NCI-H1417 (cell line): Measurements from ENCODE around the gene ZNF41.
A peak's percentile ranks its signal among the peaks of the same experiment; 100 is the strongest.
"Not testable (repeated sequence)": the region's sequence is repeated elsewhere in the genome, so short reads cannot be mapped to it uniquely, and the experiment has no call there.

Experiments used
- DNase-seq, 3 experiments: peaks; one replicate each; lab custom pipeline; 2025; lab: John Stamatoyannopoulos, UW

Gene ZNF41

DNA sequence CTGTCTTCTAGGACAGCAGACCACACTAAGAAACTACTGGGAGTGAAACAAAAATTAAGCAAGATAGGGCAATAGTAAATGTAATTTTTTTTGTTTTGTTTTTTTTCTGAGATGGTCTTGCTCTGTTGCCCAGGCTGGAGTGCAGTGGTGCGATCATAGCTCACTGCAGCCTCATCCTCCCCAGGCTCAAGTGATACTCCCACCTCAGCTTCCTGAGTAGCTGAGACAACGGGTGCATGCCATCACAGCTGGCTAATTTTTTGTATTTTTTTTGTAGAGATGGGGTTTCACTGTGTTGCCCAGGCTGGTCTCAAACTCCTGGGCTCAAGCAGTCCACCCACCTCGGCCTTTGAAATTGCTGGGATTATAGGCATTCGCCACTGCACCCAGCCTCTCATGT, 9.1 kb upstream of the ZNF41 start:
- DNase-seq = not testable (repeated sequence)

DNA sequence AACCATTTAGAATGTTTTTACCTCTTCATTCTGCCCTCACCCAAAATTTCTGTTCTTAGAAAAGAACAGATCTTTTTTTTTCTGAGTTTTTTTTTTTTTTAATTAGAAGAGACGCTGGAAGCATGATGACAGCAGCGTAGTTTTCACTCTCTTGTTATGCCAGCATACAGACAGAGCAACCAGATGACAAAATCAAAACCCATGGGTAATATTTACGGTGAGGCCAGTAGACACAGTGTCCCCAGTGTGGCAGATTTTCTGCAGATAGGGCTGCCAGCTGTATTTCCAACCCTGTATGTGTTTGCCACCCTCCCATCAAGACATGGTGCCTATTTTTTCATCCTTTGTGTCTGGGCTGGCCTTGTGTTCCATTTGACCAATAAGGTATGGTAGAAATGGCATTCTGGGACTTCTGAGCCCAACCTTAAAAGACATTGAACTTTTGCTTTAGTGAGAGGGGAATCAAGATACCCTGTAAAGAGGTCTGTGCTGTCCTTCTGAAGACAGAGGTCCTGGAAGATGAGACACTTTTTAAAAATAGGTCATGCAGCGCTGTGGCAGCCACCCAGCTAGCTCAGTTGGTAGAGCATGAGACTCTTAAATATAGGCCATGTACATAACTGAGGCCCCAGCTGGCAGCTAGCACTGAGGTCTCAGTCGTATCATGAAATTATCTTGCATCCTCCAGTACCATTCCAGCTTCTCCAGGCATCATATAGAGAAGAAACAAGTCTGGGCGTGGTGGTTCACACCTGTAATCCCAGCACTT, 6.7 kb upstream of the ZNF41 start:
- DNase-seq = no peak

DNA sequence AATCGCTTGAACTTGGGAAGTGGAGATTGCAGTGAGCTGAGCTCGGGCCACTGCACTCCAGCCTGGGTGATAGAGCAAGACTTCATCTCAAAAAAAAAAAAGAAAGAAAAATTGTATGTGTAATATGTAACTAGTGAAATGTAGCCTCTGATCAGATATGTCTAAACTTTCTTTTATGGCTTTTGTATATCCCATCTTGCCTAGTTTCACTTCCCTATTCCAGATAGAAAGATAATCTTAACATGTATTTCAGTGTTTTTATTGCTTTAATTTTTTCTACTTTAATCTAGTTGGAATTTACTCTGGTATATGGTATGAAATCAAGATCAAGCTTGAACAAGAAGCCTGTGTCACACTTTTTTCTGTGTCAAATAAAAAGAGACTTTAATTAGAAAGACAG, 1.9 kb upstream of the ZNF41 start:
- DNase-seq = no peak

DNA sequence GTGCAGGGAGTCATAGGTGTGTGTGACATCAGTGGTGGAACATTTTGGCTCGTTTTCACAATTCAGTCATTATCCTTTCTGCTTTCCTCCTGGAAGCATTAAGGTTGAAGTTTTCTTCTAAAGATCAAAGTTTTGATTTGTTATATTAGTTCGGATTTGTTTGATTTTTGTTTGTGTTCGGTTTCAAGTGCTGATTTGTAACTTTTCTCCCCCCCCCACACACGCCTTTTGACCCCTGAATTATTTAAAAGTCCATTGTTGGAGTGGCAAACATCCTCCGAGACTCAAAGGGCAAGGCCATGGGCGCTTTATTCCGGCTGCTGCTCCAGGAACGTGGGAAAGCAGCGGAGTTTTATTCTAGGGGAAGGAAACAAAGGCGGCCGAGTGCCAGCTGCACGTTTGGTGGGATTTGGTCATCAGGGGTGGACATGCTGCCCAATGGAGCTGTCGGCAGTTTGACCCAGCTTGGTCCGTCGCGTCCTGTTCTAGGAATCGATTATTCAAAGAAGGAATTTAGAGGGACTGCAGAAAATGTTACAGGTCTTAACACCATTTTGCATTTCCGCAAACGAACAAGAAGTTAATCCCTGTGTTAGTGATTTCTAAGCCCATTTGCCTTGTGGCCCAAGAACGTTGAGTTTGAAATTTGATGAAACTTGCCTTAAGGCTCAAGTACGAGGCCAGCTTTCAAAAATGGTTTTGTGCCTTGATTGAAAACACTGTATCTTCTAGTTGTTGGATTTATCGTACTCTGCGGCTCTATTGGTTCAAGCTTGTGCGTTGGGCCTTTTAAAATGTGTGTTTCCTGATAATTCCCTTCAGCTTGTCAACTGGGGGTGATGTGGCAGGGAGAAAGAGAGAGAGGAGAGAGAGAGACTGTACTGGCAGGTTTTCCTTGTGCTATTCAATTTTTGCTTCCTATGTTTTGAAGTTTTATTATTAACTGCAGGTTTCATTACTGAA, 565 bp upstream of the ZNF41 start:
- peak in 2 of 3 experiments; percentile 56 to 76 for DNase-seq

DNA sequence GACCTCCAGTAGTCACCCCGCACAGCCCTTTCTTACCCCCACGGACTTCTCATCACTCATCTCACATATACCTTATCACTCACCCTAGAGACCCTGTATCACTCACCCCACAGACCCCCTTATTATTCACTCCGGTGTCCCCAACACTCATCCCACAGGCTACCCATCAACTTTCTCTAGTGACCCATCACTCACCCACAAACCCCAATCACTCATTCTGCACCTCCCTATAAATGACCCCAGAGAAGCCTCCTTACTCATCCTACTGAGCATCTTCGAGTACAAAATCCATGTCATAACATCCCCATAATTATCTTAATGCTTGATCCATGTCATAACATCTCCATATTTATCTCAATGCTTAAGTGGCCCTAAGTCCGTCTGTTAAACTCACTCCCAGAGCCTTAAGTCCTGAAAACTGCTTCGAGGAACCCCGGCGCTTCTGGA, 934 bp downstream of the ZNF41 start:
- no peak for DNase-seq

DNA sequence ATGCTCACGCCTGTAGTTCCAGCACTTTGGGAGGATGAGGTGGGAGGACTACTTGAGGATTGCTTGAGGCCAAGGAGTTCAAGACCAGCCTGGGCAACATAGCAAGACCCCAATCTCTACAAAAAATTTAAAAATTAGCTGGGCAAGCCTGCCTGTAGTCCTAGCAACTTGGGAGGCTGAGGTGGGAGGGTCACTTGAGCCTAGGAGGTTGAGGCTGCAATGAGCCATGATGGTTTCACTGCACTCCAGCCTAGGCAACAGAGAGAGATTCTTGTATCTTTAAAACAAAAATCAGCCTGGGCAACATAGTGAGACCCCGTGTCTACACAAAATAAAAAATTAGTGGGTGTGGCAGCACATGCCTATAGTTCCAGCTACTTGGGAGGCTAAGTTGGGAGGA, 1.9 kb downstream of the ZNF41 start:
- no peak for DNase-seq

DNA sequence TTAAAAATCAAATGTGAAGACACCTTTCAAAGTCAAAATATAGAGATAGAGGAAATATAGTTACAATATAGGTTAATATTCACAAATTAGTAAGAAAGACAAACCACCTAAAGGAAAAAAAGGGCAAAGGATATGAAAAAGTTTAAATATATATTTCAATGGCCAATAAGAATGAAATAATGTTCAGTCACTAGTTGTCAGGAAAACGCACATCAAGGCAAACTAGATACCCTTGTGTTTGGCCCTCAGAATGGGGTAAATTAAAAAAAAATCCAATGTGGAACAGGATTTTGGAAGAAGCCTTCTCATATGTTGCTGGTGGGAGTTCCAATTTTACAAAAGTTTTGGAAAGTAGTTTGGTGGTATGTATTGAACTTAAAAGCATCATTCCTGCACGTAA, 2.4 kb downstream of the ZNF41 start:
- no peak for DNase-seq

DNA sequence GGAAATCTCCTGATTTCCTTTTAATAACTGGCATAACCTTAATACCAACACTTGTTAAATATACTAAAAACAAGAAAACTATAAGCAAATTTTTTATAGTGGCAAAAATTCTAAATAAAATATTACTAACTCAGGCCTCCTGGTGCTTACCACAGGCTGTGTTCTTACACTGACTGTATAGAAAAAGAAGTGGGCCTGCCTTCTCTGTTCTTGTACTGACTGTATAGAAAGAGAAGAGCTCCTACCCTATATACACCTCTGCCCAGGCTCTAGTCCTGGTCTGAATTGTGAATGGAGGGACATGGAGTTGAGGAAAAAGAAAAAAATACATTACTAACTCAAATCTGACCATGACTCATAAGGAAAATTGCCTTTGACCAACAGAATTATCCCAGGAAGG, 7.5 kb downstream of the ZNF41 start:
- no peak for DNase-seq

DNA sequence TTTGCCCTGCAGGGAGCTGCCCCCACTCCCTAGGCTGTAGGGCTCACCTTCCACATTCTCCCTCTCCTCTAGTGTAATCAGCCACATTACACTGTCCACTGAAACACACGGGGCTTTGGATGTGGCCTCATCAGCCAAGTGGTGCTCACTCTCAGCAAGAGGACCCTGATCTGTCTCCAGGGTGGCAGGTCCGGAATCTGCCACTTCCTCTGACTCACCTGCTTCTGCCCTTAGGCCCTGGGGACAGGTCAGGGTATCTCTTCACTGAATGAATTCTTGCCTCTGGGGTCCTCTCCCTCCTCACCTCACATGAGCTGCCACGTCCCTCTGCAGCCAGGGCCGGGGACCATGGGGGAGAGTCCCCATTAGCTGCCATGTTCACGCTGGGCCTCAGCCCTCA, 15.9 kb downstream of the ZNF41 start:
- no peak for DNase-seq

DNA sequence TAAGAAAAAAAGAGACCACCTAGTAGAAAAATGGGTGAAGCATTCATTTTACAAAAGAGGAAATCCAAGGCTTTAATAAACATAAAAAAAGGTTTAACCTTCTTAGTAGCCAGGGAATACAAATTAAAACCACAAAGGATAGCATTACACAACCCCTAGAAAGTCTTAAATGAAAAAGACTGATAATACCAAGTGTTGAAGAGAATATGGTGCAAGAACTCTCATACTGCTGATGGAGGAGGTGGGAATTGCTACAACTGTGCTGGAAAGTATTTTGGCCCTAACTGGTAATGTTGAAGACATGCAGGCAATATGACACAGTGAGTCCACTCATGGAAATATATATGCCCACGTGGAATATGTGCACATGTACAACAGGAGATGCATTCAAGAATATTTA, 22.5 kb downstream of the ZNF41 start:
- no peak for DNase-seq

DNA sequence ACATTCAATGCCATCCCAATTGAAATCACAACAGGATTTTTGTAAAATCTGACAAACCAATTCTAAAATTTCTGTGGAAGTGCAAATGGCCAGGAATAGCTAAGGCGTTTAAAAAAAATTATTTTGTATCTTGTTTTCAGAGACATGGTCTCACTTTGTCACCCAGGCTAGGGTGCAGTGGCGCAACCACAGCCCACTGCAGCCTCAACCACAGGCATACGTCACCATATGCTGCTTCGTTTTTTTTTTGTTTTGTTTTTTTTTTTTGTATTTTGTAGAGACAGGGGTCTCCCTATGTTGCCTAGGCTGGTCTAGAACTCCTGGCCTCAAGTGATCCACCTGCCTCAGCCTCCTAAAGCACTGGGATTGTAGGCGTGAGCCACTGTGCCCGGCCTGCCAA, 24.5 kb downstream of the ZNF41 start:
- no peak for DNase-seq

DNA sequence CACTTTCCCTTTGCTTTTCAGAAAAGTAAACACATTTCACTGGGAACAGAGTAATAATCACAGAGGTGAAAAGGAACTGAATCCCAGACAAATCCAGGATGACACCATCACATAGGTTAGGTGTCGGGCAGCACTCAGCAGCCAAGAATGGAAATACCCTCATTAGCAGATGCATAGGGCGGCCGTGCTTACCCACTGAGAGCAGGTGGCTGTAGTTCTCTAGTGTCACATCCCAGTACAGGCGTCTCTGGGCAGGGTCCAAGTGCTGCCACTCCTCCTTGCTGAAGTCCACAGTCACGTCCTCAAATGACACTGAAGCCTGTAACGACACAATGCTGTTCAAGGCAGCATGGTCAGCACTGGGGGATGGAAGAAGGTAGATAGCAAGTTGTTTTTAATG, 26.9 kb downstream of the ZNF41 start:
- no peak for DNase-seq

DNA sequence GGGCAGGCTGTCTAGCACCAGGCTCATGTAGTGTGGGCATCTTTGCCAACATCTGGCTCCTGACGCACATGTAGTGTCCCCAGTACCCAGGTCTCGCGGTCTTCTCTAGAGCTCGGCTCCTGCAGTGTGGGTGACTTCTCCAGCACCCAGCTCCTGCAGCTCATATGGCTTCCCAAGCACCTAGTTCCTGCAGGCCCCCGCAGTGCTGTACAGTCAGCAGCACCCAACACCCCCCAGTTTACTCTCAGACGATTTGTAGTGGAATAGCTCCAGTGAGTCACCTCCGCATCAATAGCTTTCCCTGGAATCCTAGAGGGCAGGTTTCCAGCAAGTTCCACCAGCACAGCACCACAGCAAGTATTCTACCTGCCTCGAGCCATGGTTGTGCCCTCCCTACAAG, 30.9 kb downstream of the ZNF41 start:
- no peak for DNase-seq

DNA sequence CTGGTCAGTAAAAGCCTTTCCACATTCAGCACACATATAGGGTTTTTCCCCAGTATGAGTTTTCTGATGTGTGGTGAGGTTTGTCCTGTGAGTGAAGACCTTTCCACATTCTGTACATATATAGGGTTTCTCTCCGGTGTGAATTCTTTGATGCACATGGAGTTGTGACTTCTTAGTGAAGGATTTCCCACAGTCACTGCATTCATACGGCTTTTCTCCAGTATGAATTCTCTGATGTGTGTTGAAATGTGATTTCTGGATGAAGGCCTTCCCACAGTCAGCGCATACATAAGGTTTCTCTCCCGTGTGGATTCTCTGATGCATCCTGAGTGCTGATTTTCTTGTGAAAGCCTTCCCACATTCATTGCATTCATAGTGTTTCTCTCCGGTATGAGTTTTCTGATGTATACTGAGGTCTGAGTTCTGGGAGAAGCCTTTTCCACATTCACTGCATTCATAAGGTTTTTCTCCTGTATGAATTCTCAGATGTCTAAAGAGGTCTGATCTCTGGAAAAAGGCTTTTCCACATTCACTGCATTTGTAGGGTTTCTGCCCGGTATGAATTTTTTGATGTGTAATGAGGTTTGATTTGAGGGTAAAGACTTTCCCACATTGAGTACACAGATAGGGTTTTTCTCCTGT, 34.7 kb downstream of the ZNF41 start:
- DNase-seq = no peak

DNA sequence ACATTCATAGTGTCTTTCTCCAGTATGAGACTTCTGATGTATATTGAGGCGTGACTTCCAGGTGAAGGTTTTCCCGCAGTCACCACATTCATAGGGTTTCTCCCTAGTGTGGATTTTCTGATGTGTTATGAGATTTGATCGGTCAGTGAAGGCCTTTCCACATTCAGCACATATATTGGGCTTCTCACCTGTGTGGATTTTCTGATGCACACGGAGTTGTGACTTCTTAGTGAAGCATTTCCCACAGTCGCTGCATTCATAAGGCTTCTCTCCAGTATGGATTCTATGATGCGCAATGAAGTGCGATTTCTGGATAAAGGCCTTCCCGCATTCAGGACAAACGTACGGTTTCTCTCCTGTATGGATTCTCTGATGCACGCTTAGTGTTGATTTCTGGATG, 35.4 kb downstream of the ZNF41 start:
- DNase-seq = no peak

DNA sequence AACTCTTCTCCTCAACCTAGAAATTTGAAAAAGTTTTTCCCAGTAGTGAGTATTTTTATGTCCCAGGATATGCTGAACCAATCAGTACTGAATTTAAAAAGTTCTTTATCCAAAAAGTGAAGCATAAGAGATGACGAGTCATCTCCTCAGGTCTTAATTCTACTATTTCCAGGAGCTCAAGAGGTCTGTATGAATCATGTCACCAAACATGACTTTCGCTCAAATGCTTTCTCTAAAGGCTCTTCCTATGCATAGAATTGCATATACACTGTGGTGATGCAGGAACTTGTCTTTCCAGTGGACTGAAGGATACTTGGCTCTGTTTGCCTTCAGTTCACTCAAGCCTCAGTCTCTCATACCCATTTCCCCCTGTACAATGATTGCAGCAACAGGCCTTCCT, 36.1 kb downstream of the ZNF41 start:
- DNase-seq = no peak

DNA sequence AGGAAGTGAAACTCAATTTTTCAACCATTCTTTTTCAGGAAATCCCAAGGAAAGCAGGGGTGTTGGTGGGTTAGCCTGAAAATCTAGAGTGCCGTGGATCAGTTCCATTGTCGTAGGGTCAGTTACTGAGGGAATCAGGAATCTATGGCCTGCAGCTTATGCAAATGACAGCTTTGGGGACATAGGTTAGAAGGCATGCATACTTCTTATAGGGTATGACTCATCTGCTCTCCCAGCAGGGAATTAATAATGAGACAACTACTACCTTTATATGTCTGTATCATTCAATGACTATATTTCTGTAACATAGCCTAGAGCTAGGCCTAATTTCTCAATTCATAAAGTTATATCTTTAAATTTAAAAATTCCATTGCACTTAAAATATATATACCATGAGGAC, 36.6 kb downstream of the ZNF41 start:
- DNase-seq = no peak

DNA sequence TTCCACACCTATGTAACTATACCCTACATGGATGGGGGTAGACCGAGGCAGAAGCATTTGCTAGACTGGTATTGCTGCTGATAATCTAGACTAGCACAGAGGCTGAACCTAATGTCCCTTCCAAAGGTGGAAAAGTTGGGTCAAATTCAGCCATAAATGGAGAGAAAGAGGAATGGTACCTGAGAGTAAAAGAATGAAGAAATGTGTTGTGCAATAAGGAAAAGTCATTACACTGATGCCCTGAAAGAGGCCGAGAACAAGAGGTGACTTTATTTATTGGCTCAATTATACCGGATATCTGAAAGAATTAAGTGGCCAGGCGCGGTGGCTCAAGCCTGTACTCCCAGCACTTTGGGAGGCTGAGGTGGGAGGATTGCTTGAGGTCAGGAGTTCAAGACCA, 52.1 kb downstream of the ZNF41 start:
- DNase-seq = no peak

DNA sequence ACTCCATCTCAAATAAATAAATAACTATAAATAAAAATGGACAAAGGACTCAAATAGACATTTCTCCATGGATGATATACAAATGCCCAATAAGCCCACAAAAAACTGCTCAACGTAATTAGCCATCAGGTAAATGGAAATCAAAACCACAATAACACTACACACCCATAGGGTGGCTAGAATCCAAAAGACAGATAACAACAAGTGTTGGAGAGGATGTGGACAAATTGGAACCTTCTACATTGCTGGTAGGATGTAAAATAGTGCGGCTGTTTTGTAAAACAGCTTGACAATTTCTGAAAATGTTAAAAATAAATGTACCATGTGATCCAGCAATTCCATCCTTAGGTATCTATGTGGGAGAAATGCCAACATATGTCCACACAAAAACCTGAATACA, 60.6 kb downstream of the ZNF41 start:
- DNase-seq = no peak

DNA sequence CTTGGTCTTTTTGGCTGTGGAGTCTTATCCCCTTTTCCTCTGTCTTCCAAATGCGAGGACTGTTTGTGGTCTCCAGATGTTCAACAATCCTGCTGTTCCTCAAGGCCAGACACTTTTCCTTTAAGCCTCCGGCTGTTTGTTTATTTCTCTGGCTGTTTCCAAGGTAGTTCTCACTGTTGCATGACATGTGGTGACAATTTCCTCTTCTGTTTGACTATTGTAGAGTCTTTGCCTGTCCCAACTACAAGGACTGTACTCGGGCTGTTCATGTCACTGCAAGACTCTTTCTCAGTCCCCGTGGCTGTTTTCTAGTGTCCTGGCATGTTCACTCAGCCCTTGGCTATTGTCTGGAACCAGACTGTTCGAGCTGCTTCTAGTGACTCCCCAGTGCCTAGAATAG, 62.1 kb downstream of the ZNF41 start:
- DNase-seq = no peak

DNA sequence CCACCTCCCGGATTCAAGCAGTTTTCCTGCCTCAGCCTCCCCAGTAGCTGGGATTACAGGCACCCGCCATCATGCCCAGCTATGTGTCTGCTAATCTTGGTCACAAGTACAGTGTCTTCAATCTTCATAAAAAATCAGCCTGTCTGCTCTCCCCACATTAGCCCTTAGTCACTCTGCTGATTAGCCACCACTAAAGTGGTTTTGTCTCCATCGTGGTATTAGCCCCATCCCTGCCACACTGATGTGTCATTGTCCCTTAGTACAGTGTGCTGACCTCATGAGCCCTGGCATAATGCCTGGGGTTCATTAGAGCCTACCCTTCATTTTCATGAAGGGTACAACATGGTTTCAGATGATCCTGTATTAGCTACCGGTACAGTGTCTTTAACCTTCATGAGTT, 62.8 kb downstream of the ZNF41 start:
- DNase-seq = no peak

DNA sequence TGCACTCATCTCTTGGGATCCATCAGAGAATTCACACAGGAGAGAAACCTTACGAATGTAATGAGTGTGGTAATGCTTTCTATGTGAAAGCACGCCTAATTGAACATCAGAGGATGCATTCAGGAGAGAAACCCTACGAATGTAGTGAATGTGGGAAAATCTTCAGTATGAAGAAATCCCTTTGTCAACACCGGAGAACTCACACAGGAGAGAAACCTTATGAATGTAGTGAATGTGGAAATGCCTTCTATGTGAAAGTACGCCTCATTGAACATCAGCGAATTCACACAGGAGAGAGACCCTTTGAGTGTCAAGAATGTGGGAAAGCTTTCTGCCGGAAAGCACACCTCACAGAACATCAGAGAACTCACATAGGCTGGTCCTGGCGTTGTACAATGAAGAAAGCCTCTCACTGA, 69.8 kb downstream of the ZNF41 start:
- no peak for DNase-seq
